M059J (cell line): ENCODE measurements around the gene TNFRSF18. TPM values are rescaled to one million over a fixed set of nuclear protein-coding genes. Genes with fewer than 3 reads are reported as not detected.

Experiments
- DNase-seq: peaks from one replicate; pipeline ENCODE4 v3.0.0-alpha.2; 2012; ENCODE audit warnings: low read depth
- total RNA-seq: library from RNA; depleted of rRNA; stranded (reverse); fragments of >200 nt; shearing (Covaris generic); gene quantifications from 2 replicates; pipeline ENCODE4 v1.2.3, GENCODE V29; 2014

The TNFRSF18 gene
- total RNA-seq, 1 experiment from 2014 or later, result not detected

- DNase-seq, result no peak
Observed at GRCh38 chr1:1228596-1229321, 22.4 kb upstream of the TNFRSF18 start.

DNA sequence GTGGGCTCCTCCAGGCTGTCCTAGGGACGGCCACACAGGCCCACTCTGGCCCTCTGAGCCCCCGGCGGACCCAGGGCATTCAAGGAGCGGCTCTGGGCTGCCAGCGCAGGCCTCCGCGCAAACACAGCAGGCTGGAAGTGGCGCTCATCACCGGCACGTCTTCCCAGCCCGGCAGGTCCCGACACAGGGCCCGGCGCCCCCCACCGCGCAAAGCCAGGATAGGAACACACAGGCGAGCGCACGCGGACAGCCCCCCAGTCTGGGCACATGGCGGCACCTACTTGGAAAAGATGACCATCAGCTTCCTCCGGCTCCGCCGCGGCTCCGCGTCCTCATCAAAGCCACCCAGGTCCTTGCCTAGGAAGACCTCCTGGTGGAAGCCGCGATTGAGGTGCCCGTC, 21.8 kb upstream of the TNFRSF18 start:
- DNase-seq, result no peak

DNA sequence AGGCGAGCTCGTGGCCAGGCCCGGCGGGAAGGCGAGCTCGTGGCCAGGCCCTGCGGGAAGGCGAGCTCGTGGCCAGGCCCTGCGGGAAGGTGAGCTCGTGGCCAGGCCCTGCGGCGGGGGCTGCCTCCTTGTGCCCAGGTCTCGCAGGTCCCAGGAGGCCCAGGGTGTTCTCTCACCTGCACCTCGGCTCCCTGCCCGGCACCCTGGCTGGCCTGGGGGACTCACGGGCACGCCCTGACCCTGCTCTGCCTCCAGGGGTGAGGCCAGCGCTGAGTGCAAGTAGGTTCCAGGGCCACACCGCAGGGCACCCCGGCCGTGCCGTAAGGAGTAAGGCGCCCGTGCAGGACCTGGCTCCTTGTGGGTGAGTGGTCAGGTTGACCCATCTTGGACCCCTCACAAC, 21.0 kb upstream of the TNFRSF18 start:
- no peak for DNase-seq

- DNase-seq, result no peak
Observed at GRCh38 chr1:1226566-1227362, 20.4 kb upstream of the TNFRSF18 start.

- no peak for DNase-seq
Observed at GRCh38 chr1:1225913-1226312, 19.5 kb upstream of the TNFRSF18 start.

GRCh38 chr1:1225238-1225845, 18.9 kb upstream of the TNFRSF18 start:
- no peak for DNase-seq

DNA sequence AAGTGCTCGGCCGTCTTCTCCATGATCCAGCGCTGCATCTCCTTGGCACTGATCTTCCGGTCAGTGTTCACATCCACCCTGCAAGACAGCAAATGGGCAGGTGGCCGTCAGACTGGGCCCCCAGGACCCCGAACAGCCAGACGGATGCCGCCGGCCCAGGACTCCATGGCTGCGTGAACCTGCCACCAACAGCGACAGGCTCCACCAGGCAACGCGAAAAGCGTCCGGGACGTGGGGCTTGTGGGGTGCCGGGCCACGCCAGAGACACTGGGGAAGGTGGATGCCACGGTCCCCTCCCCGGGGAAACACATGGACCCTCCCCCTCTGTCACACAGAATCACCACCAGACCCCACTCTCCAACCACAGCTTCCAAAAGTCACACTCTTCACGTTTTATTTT, 17.5 kb upstream of the TNFRSF18 start:
- no peak for DNase-seq

GRCh38 chr1:1223321-1223720, 16.9 kb upstream of the TNFRSF18 start:
- DNase-seq, result no peak

DNA sequence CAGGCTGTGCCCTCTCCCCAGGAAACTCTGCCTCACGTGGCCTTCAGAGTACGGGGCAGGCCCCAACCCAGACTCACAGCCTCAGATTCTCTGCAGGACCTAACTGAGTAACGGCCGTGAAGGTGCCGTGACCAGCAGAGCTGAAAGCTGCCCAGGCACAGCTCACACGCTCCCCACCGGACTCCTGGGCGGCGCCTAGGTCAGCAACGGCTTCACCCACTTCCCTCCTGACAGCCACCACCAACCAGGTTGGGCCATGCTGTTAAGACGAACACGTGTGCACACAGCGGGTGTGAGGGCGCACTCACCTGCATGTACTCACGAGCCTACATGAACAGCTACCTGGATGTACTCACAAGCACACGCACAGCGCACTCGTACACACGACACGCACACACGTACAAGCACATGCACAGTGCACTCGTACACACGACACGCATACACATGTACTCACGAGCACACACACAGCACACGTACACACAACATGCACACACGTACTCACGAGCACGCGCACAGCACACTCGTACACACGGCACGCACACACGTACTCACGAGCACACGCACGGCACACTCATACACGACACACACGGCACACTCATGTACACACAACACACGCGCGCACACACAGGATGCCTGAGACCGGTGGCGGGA, 16.3 kb upstream of the TNFRSF18 start:
- DNase-seq, result no peak

DNA sequence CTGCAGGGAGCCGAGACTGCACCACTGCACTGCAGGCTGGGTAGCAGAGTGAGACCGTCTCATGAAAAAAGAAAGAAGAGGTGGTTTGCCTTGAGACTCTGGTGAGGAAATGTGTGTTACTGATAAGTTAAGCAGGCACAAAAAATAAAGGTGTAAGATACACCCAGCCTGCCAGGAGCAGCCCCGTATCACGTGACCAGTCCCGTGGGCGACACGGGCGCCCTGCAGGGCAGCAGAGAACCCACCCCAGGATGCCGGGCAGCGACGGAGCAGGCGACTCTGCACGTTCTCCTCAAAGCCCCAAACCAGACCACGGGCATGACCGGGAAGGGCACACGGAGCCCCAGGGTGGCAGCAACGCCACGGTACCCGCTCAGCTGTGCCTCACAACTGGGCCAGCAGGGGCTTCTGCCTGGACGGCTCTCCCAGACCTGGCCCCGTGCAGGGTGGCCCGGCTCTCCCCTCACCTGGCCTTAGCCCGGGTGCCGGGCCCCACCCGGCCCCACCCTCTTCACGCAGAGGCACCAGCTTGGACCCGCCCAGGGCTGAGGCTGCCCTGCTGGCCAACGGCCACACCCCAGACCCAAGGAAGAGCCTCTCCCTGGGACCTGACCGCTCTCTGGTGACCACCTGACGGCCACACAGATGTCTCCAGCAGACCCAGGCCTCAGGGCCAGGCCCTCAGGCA, 15.6 kb upstream of the TNFRSF18 start:
- DNase-seq, result no peak

GRCh38 chr1:1220197-1220596, 13.8 kb upstream of the TNFRSF18 start:
- DNase-seq, result no peak

- no peak for DNase-seq
Observed at GRCh38 chr1:1219341-1219740, 12.9 kb upstream of the TNFRSF18 start.

- no peak for DNase-seq
Observed at GRCh38 chr1:1218524-1219200, 12.3 kb upstream of the TNFRSF18 start.

GRCh38 chr1:1217621-1218523, 11.5 kb upstream of the TNFRSF18 start:
- peak; percentile 40 for DNase-seq

GRCh38 chr1:1216770-1217620, 10.6 kb upstream of the TNFRSF18 start:
- DNase-seq, result no peak

- no peak for DNase-seq
Observed at GRCh38 chr1:1215881-1216605, 9.7 kb upstream of the TNFRSF18 start.

GRCh38 chr1:1215080-1215676, 8.8 kb upstream of the TNFRSF18 start:
- no peak for DNase-seq
